GM21528 (cell line): Measurements from ENCODE around the gene ABCG5.

Experiments
- ATAC-seq: cut with Tn5 transposase; IDR thresholded peaks from one replicate; pipeline ENCODE4 v1.9.1; 2021; ENCODE audit warnings: mild to moderate bottlenecking, moderate library complexity; ENCODE audit not compliant: unreplicated experiment, low FRiP score

The ABCG5 gene

DNA sequence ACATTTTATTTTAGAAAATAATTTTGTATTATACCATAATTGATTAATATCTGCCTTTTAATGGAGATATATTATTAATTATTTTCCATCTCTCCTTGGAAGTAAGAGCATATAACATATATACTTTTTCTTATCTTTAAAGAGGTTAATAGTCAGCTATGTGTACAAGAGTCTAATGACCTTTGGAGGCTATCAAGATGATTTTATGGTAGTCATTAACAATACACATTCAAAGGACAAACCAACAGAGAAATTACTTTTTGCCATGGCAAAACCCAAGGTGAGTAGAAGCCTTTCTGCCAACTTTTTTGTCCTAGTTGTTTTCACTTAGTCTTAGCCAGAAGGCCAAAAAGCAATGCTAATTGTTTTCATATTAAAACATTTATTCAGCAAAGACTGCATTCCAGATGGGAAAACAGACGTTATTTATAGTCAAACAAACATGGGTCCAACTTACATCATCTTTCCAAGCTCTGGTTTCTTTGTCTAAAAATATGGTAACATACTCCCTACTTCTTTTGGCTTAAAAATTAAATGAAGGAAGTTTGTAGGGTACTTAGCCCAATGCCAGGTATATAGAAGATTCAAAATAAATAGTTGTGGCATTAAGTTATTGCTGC, 74.4 kb downstream of the ABCG5 start:
- ATAC-seq = no peak

DNA sequence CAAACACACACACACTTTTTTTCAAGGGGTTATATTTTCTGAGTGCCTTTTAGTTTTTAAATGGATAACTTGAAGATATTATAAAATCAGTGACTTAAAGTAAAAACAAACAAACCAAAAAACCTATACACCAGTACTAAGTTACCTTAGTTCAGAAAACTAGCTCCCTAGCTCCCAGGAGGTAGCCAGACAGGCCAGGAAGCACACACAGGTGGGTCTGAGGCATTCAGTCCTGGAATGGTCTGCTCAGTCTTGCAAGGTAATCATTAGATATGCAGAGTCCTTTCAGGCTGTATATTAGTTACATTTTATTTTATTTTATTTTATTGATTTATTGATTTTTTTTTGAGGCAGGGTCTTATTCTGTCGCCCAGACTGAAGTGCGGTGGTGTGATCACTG, 75.5 kb downstream of the ABCG5 start:
- ATAC-seq = no peak
